Dermis microvascular lymphatic vessel endothelial cell (primary cell): ENCODE measurements around the gene AFF3. TPM values are rescaled to one million over a fixed set of nuclear protein-coding genes. Genes with fewer than 3 reads are reported as not detected.

Experiments used
- DNase-seq, 2 donors: peaks; one replicate each; pipeline versions ENCODE4 v3.0.0 to v3.0.0-alpha.2; 2010; ENCODE audit warnings: low read depth in 2 of 2
- total RNA-seq: library from RNA; depleted of rRNA; stranded (reverse); fragments of >200 nt; gene quantifications from 2 replicates; pipeline ENCODE4 v1.2.1, GENCODE V29; 2014

Gene AFF3
- total RNA-seq, 1 donor from 2014 or later: under 0.01 TPM

DNA sequence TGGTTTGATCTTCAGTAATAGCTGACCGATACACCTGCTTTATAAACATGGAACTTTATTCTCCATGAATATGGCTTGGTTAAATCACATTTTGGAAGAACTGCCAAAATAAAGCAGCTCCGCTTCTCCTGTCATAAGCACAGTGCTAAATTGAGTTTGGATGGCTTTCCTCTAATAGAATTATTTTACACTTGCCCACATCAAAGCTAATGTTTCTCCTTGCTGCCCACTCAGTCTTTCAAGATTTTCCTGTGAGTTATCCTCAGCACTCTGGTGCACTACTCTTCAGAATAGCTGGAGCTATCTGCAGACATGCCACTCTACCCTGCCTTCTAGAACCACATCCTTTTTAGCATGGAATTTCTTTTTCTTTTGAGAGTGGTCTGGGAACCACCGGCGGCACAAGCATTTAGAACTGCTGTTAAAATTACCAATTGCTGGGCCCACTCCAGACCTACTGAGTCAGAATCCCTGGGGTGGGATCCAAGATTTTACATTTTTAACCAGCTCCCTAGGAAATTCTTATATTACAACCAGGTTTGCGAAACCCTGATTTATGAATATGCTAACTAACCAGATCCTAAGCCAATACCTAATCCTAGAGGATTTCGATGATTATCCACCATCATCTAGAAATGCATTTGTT is 283.3 kb downstream of the AFF3 start:
- no peak for DNase-seq

- no peak for DNase-seq
Measured at GRCh38 chr2:99857867-99858444, 284.4 kb downstream of the AFF3 start.

DNA sequence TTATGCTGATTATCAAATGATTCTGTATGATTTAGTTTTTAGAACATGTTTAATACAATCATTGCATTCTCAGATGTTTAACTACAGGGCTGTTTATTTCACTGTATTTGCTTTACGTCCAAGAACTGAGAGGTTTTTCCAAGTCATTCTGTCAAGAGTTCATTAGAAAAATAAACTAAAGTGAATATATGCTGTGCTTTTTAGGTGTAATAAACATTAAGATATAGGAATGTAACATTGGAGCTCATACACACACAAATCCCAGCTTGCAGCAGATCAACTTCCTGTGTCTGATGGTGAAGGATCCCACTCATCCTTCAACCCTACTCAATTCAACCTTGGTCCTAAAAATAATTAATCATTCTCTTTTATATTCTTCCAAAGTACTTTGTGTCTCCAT is 285.0 kb downstream of the AFF3 start:
- no peak for DNase-seq

DNA sequence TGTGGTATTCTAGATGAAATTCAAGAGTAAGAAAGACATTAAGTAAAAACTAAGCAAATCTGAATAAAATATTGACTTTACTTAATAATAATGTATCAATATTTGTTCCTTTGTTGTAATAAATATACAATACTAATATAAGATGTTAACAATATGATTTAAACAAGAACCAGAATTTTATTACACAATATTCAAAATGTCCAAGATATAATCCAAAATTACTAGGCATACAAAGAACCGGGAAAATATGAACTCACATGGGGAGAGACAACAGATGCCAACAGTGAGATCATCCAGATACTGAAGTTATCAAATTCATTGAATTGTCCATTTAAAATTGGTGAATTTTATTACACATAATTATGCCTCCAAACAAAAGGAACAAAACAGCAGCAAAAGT is 286.3 kb downstream of the AFF3 start:
- DNase-seq: no peak

DNA sequence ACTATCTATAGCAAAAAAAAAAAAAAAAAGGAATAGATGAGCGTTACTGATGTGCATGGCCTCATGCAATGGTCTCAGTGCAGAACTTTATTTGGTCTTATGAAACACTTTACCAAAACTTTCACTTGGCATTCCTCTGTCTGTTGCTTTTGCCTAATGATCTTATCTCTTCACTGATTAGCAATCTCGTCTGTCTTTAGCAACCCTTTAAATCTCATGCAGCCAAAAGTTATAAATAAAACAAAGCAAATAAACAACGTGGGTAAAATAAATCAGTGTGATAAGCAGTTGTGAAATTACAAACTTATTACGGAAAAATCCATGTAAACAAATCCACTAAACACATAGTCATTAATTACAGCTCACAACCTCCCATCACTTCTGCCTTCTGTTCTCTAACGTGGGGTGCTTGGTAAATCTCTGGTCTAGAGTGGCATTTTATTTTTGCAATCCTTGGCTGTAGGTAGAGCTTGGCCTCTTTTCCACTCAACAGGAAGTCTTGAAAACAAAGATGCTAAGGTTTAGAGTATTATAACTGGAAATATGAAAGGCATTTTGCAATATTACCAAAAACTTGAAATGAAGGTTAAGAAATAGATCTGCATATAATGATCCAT is 288.0 kb downstream of the AFF3 start:
- DNase-seq: no peak

GRCh38 chr2:99852956-99853355 is 289.4 kb downstream of the AFF3 start:
- DNase-seq: no peak

GRCh38 chr2:99852376-99852934 is 289.9 kb downstream of the AFF3 start:
- no peak for DNase-seq

DNA sequence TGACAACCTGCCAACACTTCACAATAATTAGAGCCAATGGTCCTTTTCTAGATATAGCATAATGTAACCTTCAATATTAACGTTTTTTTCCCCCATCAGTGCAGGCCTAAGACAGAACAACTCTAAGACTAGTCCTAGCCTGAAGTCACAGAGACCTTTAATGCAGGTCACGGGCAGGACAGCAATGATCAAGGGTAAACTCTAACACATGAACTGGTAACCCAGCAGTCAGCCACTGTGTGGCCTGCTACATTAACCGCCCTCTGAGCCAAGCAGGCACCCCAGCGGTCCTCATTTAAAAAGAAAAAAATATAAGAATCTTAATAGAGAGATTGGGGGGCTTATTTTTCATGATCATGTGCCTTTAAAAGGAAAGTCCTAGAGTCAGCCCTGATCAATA is 290.6 kb downstream of the AFF3 start:
- DNase-seq: no peak

DNA sequence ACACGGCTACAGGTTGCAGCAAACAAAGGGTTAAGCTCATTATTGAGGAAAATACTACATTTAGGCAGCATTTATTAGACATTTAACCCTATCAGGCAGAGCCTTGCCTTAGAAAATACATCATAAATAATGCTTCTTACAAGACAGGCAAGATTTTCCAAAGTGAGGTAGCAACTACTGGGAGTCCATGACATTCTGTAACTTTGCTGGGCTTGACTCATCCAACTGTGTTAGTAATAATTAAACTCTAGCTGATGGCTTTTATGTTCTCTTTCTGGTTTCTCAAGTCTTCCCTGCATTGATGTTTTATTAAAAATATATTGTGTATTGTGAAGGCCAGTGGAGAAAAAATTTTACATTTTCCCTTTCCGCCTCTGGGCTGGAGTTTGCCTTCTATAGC is 291.3 kb downstream of the AFF3 start:
- no peak for DNase-seq

- DNase-seq: no peak
Measured at GRCh38 chr2:99850084-99850710, 292.2 kb downstream of the AFF3 start.

DNA sequence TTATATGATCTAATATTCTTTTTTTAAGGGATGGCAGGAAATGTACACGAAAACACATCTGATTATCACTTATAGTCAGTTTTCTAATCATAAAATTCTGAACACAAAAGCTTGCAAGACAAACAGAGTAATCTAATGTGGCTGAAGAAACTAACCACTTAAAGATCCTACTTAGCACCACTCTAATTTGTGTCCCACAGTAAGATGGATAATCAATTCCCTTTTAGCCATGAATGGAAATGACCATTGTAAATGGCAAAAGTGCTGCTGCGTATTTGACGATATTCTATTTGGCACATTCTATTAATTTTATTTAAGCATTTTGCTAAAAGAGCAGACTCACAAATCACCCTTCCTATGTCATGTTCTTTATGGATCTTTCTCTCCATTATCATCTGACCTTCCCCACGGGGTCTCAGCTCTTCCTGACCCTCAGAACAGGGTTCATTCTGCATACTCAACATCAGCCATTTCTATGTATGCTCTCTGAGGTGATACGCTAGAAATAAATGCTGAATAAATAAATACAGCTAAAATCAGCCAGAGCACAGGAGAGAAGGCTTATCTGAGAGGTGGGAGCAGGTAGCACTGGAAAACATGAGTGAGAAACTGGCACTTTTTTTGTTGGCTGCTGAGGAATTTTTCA is 295.8 kb downstream of the AFF3 start:
- DNase-seq: no peak

DNA sequence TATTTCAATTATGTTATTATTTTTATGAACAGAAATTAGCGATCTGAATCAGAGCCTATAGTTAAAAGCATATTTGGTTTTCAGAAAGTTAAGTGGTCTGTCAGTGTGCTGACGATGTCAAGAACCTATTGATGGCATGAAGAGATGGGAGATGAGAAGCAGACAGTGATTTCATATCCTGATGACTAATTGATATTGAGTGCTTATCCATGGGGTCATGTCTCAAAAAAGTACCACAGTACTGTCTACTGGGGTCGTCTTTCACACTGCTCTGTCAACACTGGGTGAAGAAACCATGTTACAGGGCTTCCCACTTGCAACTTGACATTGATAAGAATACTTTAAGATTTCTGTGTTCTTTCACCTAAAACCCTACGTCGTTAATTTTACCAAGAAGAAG is 297.1 kb downstream of the AFF3 start:
- DNase-seq: no peak

DNA sequence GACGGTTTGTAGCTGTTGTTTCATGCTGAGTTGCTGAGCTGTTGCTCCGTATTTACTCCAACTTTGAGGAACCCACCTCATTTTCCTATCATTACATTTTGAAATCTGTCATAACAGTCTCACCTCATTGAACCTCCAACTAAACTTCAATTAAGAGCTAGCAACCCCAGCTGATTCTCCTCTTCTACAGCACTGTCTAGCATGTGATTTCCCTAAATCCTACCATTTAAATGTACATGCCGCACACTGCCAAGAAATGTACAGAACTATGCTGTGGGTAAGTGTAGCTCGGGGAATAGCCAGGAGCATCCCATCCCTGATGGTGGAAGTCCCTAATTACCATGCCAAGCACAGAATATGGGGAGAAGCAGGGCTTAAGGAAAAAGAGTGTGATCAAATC is 299.9 kb downstream of the AFF3 start:
- no peak for DNase-seq

GRCh38 chr2:99841749-99842148 is 300.6 kb downstream of the AFF3 start:
- DNase-seq: no peak

- DNase-seq: no peak
Measured at GRCh38 chr2:99840831-99841230, 301.6 kb downstream of the AFF3 start.

DNA sequence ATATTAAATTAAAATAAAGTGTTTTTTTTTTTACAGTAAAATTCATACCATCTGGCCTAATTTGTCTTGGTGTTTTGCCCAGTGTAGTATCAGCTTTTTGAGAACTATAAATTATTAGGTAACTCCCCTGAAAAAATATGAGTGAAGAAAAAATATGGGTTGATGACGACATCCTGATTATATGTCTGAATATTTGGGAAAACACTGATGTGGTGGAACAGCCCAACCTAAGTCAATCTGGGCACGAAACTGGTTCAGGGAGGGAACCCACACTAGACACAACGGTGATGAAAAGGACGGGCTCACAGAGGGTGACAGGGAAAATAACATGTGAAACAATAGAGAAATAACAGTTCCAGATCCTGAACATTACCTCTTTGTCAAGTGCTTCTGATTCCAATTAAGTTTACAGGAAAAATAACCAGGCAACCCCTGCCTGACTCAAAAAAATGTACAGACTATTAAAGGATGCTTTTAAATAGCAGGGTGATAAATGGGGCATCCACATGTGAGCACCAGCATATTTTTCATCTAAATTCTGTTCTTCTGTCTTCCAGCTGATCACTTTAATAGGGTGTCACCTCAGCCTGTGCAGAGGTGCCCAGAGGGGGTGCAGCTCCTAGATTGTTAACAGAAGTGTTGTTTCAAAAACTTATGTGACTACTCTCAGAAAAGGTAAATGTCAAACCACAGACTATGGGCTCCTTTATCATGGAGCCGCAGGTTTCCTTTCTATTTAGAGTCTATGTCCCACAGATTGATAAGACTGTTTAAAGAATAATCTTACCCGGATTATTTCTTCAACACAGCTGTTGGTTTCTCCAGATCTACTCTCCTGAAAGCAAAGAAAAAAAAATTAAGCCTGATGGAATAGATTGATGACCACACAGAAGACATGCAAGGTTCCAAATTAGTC is 305.4 kb downstream of the AFF3 start:
- no peak for DNase-seq

- DNase-seq: no peak
Measured at GRCh38 chr2:99834426-99834825, 308.0 kb downstream of the AFF3 start.

- DNase-seq: no peak
Measured at GRCh38 chr2:99833586-99834201, 308.7 kb downstream of the AFF3 start.

GRCh38 chr2:99832926-99833325 is 309.5 kb downstream of the AFF3 start:
- DNase-seq: no peak

GRCh38 chr2:99831772-99832171 is 310.6 kb downstream of the AFF3 start:
- no peak for DNase-seq
